ENCODE data around the gene SLC2A14.
"Not testable (repeated sequence)": the region's sequence is repeated elsewhere in the genome, so short reads cannot be mapped to it uniquely, and the experiment has no call there.

SLC2A14 gene

GRCh38 chr12:7832059-7832696 is 40.5 kb downstream of the SLC2A14 start:
- no peak for DNase-seq

DNA sequence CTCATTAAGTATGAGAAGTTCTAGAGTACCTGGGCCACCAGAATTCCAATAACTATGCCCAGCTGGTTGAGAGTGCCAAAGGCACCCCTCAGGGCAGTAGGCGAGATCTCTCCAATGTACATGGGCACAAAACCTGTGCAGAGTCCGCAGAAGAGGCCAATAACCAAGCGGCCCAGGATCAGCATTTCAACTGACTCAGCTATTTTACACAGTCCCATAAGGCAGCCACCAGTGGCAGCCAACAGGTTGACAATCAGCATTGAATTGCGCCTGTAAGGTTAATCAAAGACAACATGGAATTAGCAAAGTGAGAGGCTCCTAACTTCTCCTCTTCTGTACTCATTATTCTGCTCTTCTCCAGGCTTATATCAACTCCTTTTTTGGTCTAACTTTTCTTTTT is 43.0 kb downstream of the SLC2A14 start:
- DNase-seq = not testable (repeated sequence)

DNA sequence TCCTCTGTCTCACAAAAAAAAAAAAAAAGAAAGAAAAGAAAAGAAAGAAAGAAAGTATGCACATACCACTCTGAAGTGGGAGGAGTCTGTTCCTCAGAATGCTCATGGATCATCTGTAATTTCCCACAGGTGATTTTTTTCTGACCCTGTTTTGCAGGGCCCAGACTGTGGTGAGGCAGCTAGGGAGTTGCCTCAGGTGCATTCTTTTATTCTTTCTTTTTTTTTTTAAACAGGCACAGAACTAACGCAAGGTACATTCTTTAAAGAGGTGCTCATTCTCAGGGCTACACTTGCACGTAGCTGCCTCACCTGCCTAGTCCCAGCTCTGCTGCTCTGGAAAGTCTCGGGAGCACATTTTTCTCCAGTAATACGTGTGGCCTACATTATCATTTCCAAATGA is 47.0 kb downstream of the SLC2A14 start:
- not testable (repeated sequence) for DNase-seq

DNA sequence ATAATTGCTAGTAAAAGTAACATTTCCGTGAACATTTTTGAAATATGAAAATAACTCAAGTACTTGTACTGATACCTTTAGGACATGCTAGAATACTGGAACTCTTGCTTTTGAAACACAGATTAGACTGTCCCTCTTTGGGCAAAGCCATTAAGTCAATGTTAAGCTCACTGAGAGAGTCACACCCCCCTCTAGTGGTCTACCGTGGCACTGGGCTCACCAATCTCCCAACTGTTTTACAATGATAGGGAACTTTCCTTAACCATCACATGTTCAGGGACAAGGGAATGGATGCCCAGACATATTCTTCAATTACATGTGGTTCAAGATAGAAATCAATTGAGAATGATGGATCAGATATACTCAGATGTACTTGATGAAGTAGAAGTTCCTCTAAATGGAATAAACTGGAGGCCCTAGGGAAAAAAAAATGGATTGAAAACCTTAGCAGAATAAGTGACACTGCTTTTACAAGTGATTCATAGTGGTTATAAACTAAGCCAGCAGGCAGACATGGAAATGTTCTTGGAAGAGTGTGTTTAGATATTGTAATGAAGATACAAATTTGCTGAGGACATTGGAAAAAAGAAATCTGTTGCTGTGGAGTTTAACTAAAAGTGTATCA is 65.7 kb downstream of the SLC2A14 start:
- peak; percentile 39 for DNase-seq

DNA sequence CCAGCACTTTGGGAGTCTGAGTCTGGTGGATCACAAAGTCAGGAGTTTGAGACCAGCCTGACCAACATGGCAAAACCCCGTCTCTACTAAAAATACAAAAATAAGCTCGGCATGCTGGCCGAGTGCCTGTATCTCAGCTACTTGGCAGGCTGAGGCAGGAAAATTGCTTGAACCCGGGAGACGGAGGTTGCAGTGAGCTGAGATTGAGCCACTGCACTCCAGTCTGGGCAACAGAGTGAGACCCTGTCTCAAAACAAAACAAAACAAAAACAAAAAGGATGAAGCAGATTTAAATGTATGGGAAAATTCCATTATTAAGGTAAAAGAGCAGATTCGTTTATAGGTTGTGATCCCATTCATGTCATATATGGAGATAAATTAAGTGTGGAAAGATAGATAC is 66.4 kb downstream of the SLC2A14 start:
- not testable (repeated sequence) for DNase-seq

DNA sequence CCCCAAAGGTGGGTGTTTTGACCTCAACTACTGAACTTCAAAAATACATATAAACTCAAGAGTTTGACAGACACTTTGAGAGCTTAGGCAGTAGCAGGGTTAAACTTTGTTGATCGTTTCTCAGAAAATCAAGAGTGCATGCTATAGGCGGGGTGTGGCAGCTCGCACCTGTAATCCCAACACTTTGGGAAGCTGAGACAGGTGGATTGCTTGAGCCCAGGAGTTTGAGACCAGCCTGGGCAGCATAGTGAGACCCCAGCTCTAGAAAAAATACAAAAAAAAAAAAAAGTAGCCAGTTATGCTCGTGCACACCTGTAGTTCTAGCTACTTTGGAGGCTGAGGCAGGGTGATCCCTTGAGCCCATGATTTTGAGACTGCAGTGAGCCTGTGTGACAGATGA is 71.3 kb downstream of the SLC2A14 start:
- DNase-seq = no peak

DNA sequence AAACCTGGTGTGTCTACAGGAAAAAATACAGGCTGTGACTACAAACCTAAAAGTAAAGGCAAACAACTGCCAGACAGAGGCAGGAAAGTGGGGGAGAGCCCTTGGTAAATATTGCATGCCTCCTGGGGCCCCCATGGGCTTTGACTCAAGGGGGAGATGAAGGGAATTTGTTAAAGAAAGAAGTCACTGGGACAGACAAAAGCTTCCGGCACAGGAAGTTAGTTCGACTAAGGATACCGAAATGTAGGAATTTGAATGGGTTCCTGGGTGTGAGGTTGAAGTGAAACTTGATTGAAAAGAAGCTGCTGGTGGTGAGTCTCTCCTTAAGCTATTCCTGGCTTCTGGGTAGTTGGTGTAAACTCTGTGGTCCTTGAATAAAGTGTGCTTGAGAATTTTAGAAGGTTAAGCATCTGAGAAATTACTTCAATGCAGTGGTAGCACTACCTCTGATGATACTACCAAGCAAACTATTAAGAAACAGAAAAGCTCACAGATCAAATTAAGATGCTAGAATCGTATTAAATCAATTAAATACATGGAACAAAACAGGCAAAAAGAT is 73.9 kb downstream of the SLC2A14 start:
- DNase-seq = not testable (repeated sequence)

DNA sequence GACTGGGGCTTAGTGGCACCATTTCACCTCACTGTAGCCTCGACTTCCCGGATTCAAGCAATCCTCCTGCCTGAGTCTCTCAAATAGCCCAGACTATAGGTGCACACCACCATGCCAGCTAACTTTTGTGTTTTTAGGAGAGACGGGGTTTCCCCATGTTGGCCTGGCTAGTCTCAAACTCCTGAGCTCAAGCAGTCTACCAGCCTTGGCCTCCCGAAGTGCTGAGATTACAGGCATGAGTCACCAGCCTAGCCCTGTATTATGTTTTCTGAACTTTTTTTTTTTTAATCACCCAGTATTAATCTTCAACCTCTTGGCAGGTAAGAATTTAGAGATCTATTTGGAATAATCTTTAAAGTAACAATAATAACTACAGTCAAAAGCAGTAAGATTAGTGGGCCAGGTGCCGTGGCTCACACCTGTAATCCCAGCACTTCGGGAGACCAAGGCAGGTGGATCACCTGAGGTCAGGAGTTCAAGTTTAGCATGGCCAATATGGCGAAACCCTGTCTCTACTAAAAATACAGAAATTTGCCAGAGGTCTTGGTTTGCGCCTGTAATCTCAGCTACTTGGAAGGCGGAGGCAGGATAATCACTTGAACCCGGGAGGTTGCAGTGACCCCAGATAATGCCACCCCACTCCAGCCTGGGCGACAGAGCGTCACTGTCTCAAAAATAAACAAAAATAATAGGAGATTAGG is 74.9 kb downstream of the SLC2A14 start:
- no peak for DNase-seq

DNA sequence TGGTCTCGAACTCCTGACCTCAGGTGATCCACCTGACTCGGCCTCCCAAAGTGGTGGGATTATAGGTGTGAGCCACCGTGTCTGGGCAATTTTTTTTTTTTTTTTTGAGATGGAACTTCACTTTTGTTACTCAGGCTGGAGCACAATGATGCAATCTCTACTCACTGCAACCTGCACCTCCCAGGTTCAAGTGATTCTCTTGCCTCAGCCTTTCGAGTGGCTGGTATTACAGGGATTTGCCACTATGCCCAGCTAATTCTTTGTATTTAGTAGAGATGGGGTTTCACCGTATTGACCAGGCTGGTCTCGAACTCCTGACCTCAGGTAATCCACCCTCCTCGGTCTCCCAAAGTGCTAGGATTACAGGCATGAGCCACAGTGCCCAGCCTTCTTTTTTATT is 75.4 kb downstream of the SLC2A14 start:
- DNase-seq = not testable (repeated sequence)

- no peak for DNase-seq
Observed at GRCh38 chr12:7793211-7793610, 79.5 kb downstream of the SLC2A14 start.

- DNase-seq = not testable (repeated sequence)
Observed at GRCh38 chr12:7788884-7789528, 83.7 kb downstream of the SLC2A14 start, which contains the start of gene NANOG. Gene NANOG, plus strand, starts transcription at chr12:7789402. Its CDS starts 213 bp downstream, at chr12:7789615.

GRCh38 chr12:7788294-7788660 is 84.4 kb downstream of the SLC2A14 start:
- no peak for DNase-seq

DNA sequence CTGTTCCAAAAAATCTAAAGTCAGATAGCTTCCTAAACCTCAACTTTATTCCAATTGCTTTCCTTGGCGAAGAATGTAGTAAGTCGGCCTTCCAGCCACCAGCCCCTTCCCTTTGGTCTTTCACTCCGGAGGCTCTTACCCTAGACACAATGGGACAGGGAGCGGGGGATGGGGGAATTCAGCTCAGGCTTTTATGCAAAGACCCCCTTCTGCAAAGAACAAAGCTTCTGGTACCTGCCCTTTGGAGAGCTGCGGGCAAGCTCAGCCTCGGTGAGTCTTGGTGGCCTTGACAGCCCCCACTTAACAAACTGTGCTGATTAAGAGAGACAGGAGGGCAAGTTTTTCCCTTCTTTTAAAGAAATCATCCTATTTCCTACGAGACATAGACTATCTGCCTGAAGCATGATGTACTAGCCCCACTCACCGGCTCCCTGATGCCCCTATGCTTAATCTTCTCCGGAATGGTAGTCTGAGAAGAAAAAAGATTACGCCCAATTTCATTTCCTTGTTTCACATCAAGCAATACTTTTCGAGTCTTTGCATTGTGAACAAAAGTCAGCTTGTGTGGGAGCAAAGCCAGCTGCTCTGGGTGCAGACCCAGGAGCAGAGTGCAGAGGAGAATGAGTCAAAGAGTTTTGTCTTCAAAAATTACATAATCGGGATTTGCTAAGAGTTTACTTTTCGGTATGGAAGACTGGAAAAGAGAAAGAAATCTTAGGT is 85.0 kb downstream of the SLC2A14 start:
- no peak for DNase-seq

DNA sequence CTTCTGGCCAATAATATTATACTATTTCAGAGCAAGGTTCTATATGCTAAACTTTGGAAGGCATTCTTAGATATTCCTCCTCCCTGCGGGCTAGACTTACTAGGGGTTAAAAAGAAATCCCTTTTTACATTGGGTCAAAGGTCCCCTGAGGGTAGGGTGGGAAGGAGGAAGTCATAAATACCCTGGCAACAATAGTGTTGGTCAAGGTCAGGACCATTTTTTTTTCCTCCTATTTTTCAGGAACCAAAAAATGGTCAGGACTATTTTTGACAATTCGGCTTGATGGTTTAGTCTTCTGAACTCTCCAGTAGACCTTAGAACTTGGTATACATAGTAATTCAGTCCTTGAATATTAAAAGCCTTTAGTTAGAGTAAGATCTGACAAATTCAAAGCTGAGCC is 88.0 kb downstream of the SLC2A14 start:
- no peak for DNase-seq

GRCh38 chr12:7783433-7783832 is 89.3 kb downstream of the SLC2A14 start:
- not testable (repeated sequence) for DNase-seq

DNA sequence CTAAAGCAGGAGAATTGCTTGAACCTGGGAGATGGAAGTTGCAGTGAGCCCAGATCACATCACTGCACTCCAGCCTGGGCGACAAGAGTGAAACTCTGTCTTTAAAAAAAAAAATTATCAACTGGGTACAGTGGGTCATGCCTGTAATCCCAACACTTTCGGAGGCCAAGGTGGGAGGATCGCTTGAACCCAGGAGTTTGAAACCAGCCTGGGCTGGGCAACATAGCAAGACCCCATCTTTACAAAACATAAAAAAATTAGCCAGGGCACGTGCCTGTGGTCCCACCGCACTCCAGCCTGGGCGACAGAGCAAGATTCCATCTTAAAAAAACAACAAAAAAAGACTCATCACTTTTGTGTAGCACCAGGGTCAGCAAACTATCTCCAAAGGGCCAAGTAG is 90.7 kb downstream of the SLC2A14 start:
- DNase-seq = no peak

DNA sequence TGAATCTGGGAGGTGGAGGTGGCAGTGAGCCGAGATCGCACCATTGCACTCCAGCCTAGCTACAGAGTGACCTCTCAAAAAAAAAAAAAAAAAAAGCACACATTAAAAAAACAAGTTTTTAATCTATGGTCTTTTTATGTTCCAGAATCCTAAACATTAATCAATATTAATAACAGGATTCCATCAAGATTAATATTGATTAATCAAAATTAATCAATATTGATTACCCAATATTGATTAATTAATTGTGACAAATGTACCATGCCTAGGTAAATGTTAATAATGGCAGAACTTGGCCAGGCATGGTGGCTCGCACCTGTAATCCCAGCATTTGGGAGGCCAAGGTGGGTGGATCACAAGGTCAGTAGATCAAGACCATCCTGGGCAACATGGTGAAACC is 91.4 kb downstream of the SLC2A14 start:
- DNase-seq = no peak

- no peak for DNase-seq
Observed at GRCh38 chr12:7769999-7770398, 102.7 kb downstream of the SLC2A14 start.

All from retina (tissue), 1 donor.